Smooth muscle cell (in vitro differentiated cells): Measurements from ENCODE around the gene ARL4A. TPM values are rescaled to one million over a fixed set of nuclear protein-coding genes. Genes with fewer than 3 reads are reported as not detected.
"Not testable (repeated sequence)": the region's sequence is repeated elsewhere in the genome, so short reads cannot be mapped to it uniquely, and the experiment has no call there.

ENCODE experiments used
- DNase-seq: peaks from one replicate; lab custom pipeline; 2025; ENCODE audit not compliant: unreplicated experiment; lab: John Stamatoyannopoulos, UW
- H2AFZ ChIP-seq: fragments of 200-600 bp; sonication (generic); 2 replicates; pipeline ENCODE4 v1.6.0; 2016; ENCODE audit warnings: antibody characterized with exemption, low read depth, mild to moderate bottlenecking
- H3F3A ChIP-seq: fragments of 200-600 bp; sonication (generic); 2 replicates; pipeline ENCODE4 v1.6.0; 2017; ENCODE audit warnings: antibody characterized with exemption, low read depth
- H3K27ac ChIP-seq: fragments of 200-600 bp; sonication (generic); 2 replicates; pipeline ENCODE4 v1.5.1; 2016; ENCODE audit warnings: low read depth, mild to moderate bottlenecking
- H3K27me3 ChIP-seq: fragments of 200-600 bp; sonication (generic); 2 replicates; pipeline ENCODE4 v1.6.1; 2016; ENCODE audit warnings: low read depth, mild to moderate bottlenecking
- H3K36me3 ChIP-seq: fragments of 200-600 bp; sonication (generic); 2 replicates; pipeline ENCODE4 v1.5.1; 2016; ENCODE audit warnings: low read depth
- H3K4me1 ChIP-seq: fragments of 200-600 bp; sonication (generic); 2 replicates; pipeline ENCODE4 v1.5.1; 2016; ENCODE audit warnings: low read depth
- H3K4me2 ChIP-seq: fragments of 200-600 bp; sonication (generic); 2 replicates; pipeline ENCODE4 v1.6.0; 2016; ENCODE audit warnings: mild to moderate bottlenecking
- H3K4me3 ChIP-seq: fragments of 200-600 bp; sonication (generic); 2 replicates; pipeline ENCODE4 v1.5.1; 2016; ENCODE audit warnings: mild to moderate bottlenecking
- H3K79me2 ChIP-seq: fragments of 200-600 bp; sonication (generic); 2 replicates; pipeline ENCODE4 v1.6.0; 2016; ENCODE audit warnings: low read depth, mild to moderate bottlenecking
- H3K9ac ChIP-seq: fragments of 200-600 bp; sonication (generic); 2 replicates; pipeline ENCODE4 v1.6.0; 2016; ENCODE audit warnings: low read depth
- H3K9me3 ChIP-seq: fragments of 200-600 bp; sonication (generic); replicated peaks from 2 replicates; pipeline ENCODE4 v1.5.1; 2016; ENCODE audit warnings: low read depth
- H4K20me1 ChIP-seq: fragments of 200-600 bp; sonication (generic); 2 replicates; pipeline ENCODE4 v1.6.0; 2016; ENCODE audit warnings: low read depth
- WGBS: methylation state at CpG from one replicate; pipeline ENCODE4 v1.1.7; 2016; ENCODE audit warnings: low lambda C conversion rate; 5-methylcytosine and 5-hydroxymethylcytosine counted together
- polyA plus RNA-seq: library from polyadenylated mRNA; unstranded; fragments of >200 nt; fragmentation: Nextera tagmentation; extraction: Ambion mirVana; gene quantifications from 2 replicates; pipeline ENCODE4 v1.2.1, GENCODE V29; 2016
- total RNA-seq: library from RNA; depleted of rRNA; stranded (reverse); fragments of >200 nt; gene quantifications from 2 replicates; pipeline ENCODE4 v1.2.3, GENCODE V29; 2014
- TF ChIP-seq, protein P1 (sequence below): fragments of 200-600 bp; sonication (generic); IDR thresholded peaks from 2 replicates; pipeline ENCODE4 v1.5.1; 2017; ENCODE audit warnings: borderline replicate concordance, mild to moderate bottlenecking, antibody characterized with exemption; ENCODE audit not compliant: insufficient read depth, poor library complexity, severe bottlenecking

ARL4A gene
- total and polyA plus RNA-seq, 2 experiments from 2014 or later: 86.6 to 113 TPM

DNA sequence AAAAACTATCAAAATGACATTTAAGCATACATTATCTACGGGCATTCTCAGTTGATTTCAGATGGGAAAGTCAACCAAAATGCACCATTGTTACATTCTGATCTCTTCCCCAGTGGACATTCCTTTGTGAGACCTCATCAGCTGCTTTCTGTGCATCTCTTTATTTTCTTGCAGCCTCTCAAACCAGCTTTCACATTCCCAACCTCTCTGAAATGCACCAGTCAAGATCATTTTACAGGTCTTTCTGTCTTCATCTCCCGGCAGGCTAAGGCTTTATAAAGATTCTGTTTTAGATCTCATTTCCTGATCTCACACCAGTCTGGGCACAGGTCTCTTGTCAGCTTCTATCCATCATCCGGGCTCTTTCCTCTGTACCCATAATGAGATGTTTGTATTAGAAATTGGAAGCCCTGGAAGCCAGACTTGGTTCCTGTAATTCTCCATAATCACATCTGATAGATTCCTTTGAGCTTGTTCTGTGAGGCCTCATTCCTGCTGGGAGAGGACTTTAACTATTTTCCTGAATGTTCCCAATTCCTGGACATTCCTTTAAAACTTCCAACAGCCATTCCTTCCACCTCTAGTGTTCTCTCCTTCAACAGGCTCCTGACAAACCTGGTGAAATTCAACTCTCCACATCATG is 44.3 kb upstream of the ARL4A start:
- no peaks in the 10 kb centered on the region for H4K20me1 ChIP-seq
- H3K9me3 ChIP-seq: no peaks in the 10 kb centered on the region
- WGBS: 70% methylated on average over 3 of the region's 3 CpGs
- peaks cover 4% of the 10 kb centered on the region for H3F3A ChIP-seq
- peaks cover 6% of the 10 kb centered on the region for H3K4me1 ChIP-seq
- TF ChIP-seq, protein P1, sequence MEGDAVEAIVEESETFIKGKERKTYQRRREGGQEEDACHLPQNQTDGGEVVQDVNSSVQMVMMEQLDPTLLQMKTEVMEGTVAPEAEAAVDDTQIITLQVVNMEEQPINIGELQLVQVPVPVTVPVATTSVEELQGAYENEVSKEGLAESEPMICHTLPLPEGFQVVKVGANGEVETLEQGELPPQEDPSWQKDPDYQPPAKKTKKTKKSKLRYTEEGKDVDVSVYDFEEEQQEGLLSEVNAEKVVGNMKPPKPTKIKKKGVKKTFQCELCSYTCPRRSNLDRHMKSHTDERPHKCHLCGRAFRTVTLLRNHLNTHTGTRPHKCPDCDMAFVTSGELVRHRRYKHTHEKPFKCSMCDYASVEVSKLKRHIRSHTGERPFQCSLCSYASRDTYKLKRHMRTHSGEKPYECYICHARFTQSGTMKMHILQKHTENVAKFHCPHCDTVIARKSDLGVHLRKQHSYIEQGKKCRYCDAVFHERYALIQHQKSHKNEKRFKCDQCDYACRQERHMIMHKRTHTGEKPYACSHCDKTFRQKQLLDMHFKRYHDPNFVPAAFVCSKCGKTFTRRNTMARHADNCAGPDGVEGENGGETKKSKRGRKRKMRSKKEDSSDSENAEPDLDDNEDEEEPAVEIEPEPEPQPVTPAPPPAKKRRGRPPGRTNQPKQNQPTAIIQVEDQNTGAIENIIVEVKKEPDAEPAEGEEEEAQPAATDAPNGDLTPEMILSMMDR: no peak
- no peak for DNase-seq
- H3K4me2 ChIP-seq: no peak overlapping the region
- no peaks in the 10 kb centered on the region for H3K27me3 ChIP-seq
- no peak overlapping the region for H3K9ac ChIP-seq
- peak overlapping the region; percentile 60 for H2AFZ ChIP-seq
- H3K4me3 ChIP-seq: no peak overlapping the region
- H3K36me3 ChIP-seq: no peaks in the 10 kb centered on the region
- H3K79me2 ChIP-seq: no peaks in the 10 kb centered on the region
- H3K27ac ChIP-seq: peak overlapping the region; percentile 43

DNA sequence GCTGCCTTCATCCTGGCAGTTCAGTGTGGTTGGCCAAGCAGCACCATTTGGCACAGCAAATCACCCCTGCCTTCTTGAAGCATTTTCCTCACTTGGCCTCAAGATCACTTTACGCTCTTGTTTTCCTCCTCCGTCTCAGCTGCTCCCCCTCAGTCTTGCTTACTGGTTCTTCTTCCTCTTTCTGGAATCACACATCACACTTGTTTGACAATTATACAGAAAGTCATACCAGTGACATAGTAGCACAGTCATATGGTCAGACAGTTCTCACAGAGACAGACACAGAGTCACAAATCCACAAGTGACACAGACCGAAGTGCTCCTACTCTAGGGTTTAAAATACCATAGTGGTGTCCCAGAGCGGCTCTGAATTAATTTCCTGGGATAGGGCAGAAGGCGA is 43.8 kb upstream of the ARL4A start:
- H3K27me3 ChIP-seq: no peaks in the 10 kb centered on the region
- no peaks in the 10 kb centered on the region for H3K9me3 ChIP-seq
- peak overlapping the region; percentile 2 for H3K4me2 ChIP-seq
- no peaks in the 10 kb centered on the region for H3K79me2 ChIP-seq
- H3K4me1 ChIP-seq: peaks cover 6% of the 10 kb centered on the region
- no peaks in the 10 kb centered on the region for H3K36me3 ChIP-seq
- DNase-seq: no peak
- H2AFZ ChIP-seq: peak overlapping the region; percentile 60
- no peak overlapping the region for H3K9ac ChIP-seq
- TF ChIP-seq, protein P1: no peak
- H4K20me1 ChIP-seq: no peaks in the 10 kb centered on the region
- H3K27ac ChIP-seq: peak overlapping the region; percentile 43
- WGBS: 50% methylated on average over 5 of the region's 5 CpGs
- peaks cover 4% of the 10 kb centered on the region for H3F3A ChIP-seq
- no peak overlapping the region for H3K4me3 ChIP-seq

DNA sequence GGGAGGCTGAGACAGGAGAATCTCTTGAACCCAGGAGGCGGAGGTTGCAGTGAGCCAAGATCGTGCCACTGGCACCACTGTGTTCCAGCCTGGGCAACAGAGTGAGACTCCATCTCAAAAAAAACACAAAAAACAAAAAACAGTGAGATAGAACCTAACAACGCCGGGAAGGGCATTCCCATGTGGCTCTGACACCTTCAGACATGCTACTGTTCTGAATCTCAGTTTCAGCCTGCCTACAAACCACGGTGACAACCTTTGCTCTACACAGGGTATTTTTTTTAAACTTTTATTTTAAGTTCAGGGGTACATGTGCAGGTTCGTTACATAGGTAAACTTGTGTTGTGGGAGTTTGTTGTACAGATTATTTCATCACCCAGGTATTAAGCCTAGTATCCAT is 42.2 kb upstream of the ARL4A start:
- WGBS: 96% methylated on average over 6 of the region's 6 CpGs
- H3K4me2 ChIP-seq, H3K9me3 ChIP-seq: not testable (repeated sequence)

DNA sequence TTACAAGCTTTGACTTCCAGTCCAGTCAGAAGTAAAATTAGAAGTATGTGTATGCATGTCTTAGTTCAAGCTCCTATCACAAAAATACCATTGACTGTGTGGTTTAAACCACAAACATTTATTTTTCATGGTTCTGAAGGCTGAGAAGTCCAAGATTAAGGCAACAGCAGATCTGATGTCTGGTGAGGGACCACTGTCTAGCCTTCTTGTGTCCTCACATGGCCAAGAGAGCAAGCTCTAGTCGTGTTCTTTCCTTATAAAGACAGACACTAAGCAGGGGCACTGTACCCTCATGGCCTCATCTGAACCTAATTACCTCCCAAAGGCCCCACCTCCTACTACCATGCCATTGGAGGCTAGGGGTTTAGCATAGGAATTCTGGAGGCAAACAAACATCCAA is 41.3 kb upstream of the ARL4A start:
- H3F3A ChIP-seq: peaks cover 4% of the 10 kb centered on the region
- H3K4me2 ChIP-seq: peak overlapping the region; percentile 37
- H3K27ac ChIP-seq: peak overlapping the region; percentile 90
- no peaks in the 10 kb centered on the region for H3K9me3 ChIP-seq
- H3K4me1 ChIP-seq: peaks cover 6% of the 10 kb centered on the region
- TF ChIP-seq, protein P1: no peak
- H2AFZ ChIP-seq: no peak overlapping the region
- no peak for DNase-seq
- H3K79me2 ChIP-seq: no peaks in the 10 kb centered on the region
- H3K36me3 ChIP-seq: no peaks in the 10 kb centered on the region
- no peaks in the 10 kb centered on the region for H4K20me1 ChIP-seq
- H3K9ac ChIP-seq: no peak overlapping the region
- 23% methylated on average over 1 of the region's 1 CpG for WGBS
- no peaks in the 10 kb centered on the region for H3K27me3 ChIP-seq
- no peak overlapping the region for H3K4me3 ChIP-seq

More for the DNA sequence above, 42.2 kb upstream of the ARL4A start:
- H4K20me1 ChIP-seq, H3K36me3 ChIP-seq, H3K4me3 ChIP-seq, H2AFZ ChIP-seq, H3K9ac ChIP-seq, DNase-seq, H3K4me1 ChIP-seq, H3K79me2 ChIP-seq, H3K27me3 ChIP-seq, H3F3A ChIP-seq: not testable (repeated sequence)
- peak overlapping the region; percentile 90 for H3K27ac ChIP-seq
